Fibroblast of villous mesenchyme (primary cell): ENCODE data around the gene HNRNPUL1. TPM values are rescaled to one million over a fixed set of nuclear protein-coding genes. Genes with fewer than 3 reads are reported as not detected.

Experiments
- DNase-seq: peaks from one replicate; pipeline ENCODE4 v3.0.0-alpha.2; 2010; ENCODE audit warnings: low read depth
- H3K4me3 ChIP-seq: 2 replicates; pipeline ENCODE4 v1.5.1; 2011; ENCODE audit warnings: low read depth, mild to moderate bottlenecking, low read length
- CTCF ChIP-seq: IDR thresholded peaks from 2 replicates; pipeline ENCODE4 v1.5.1; 2012; ENCODE audit warnings: low read depth, mild to moderate bottlenecking, low read length; ENCODE audit not compliant: insufficient read depth
- total RNA-seq: library from RNA; depleted of rRNA; stranded (reverse); fragments of >200 nt; gene quantifications from 2 replicates; pipeline ENCODE4 v1.2.3, GENCODE V29; 2012

The HNRNPUL1 gene
- total RNA-seq, 1 donor, result 123 TPM

- peak; percentile 11 for DNase-seq
- TF ChIP-seq CTCF, result no peak
- H3K4me3 ChIP-seq, result no peak overlapping the region
Measured at GRCh38 chr19:41297628-41298347, 33.6 kb downstream of the HNRNPUL1 start.

GRCh38 chr19:41298348-41298964, 34.3 kb downstream of the HNRNPUL1 start:
- no peak for TF ChIP-seq CTCF
- DNase-seq, result peak; percentile 92
- H3K4me3 ChIP-seq, result no peak overlapping the region

- DNase-seq, result no peak
Measured at GRCh38 chr19:41299046-41299754, 35.0 kb downstream of the HNRNPUL1 start.

GRCh38 chr19:41299755-41300089, 35.5 kb downstream of the HNRNPUL1 start:
- no peak overlapping the region for H3K4me3 ChIP-seq
- TF ChIP-seq CTCF, result no peak
- DNase-seq, result peak; percentile 95

More at GRCh38 chr19:41299046-41299754, 35.0 kb downstream of the HNRNPUL1 start:
- no peak overlapping the region for H3K4me3 ChIP-seq
- no peak for TF ChIP-seq CTCF

GRCh38 chr19:41300555-41300954, 36.4 kb downstream of the HNRNPUL1 start:
- no peak for DNase-seq
- no peak for TF ChIP-seq CTCF
- H3K4me3 ChIP-seq, result no peak overlapping the region

- no peak for TF ChIP-seq CTCF
- no peak for DNase-seq
- H3K4me3 ChIP-seq, result no peak overlapping the region
Measured at GRCh38 chr19:41302624-41303351, 38.6 kb downstream of the HNRNPUL1 start.
